Measurements from ENCODE around the gene NLGN4X.

The NLGN4X gene

GRCh38 chrX:5979338-5979737 lies 249.3 kb downstream of the NLGN4X start:
- FAIRE-seq (no peak), DNase-seq (ENCODE audit: insufficient read length, low spot score) (no peak)
- TF ChIP-seq SPI1 (IDR thresholded peaks at IDR 0.05; ENCODE audit: low read depth, low read length): no peak
- no peak for TF ChIP-seq POLR2AphosphoS5 (IDR thresholded peaks at IDR 0.05; ENCODE audit: low read depth, low read length)

- FAIRE-seq (no peak), DNase-seq (ENCODE audit: insufficient read length, low spot score) (no peak)
- TF ChIP-seq POU2F2 (IDR thresholded peaks at IDR 0.05; ENCODE audit: low read depth, low read length): no peak
- no peak for TF ChIP-seq SPI1 (IDR thresholded peaks at IDR 0.05; ENCODE audit: low read depth, low read length)
- TF ChIP-seq PAX5 (IDR thresholded peaks at IDR 0.05; ENCODE audit: insufficient read depth, low read length, severe bottlenecking): no peak
- TF ChIP-seq POLR2AphosphoS5 (IDR thresholded peaks at IDR 0.05; ENCODE audit: low read depth, low read length): no peak
- TF ChIP-seq POLR2A (IDR thresholded peaks at IDR 0.05; ENCODE audit: low read depth, low read length): no peak
- TF ChIP-seq TAF1 (IDR thresholded peaks at IDR 0.05; ENCODE audit: low read depth, low read length): no peak
Observed at GRCh38 chrX:5976332-5976731, 252.3 kb downstream of the NLGN4X start.

GRCh38 chrX:5971300-5971699 lies 257.4 kb downstream of the NLGN4X start:
- FAIRE-seq (no peak), DNase-seq (ENCODE audit: insufficient read length, low spot score) (no peak)
- TF ChIP-seq POLR2AphosphoS5 (IDR thresholded peaks at IDR 0.05; ENCODE audit: low read depth, low read length) (no peak), PAX5 (IDR thresholded peaks at IDR 0.05; ENCODE audit: insufficient read depth, low read length, severe bottlenecking) (no peak), TAF1 (IDR thresholded peaks at IDR 0.05; ENCODE audit: low read depth, low read length) (no peak), POU2F2 (IDR thresholded peaks at IDR 0.05; ENCODE audit: low read depth, low read length) (no peak)

GRCh38 chrX:5965406-5965805 lies 263.3 kb downstream of the NLGN4X start:
- FAIRE-seq (no peak), DNase-seq (ENCODE audit: insufficient read length, low spot score) (no peak)
- TF ChIP-seq SPI1 (IDR thresholded peaks at IDR 0.05; ENCODE audit: low read depth, low read length): no peak
- TF ChIP-seq TAF1 (IDR thresholded peaks at IDR 0.05; ENCODE audit: low read depth, low read length): no peak
- no peak for TF ChIP-seq POU2F2 (IDR thresholded peaks at IDR 0.05; ENCODE audit: low read depth, low read length)
- no peak for TF ChIP-seq PAX5 (IDR thresholded peaks at IDR 0.05; ENCODE audit: insufficient read depth, low read length, severe bottlenecking)
- no peak for TF ChIP-seq POLR2A (IDR thresholded peaks at IDR 0.05; ENCODE audit: low read depth, low read length)
- no peak for TF ChIP-seq POLR2AphosphoS5 (IDR thresholded peaks at IDR 0.05; ENCODE audit: low read depth, low read length)

GRCh38 chrX:5959286-5959685 lies 269.4 kb downstream of the NLGN4X start:
- FAIRE-seq (no peak), DNase-seq (ENCODE audit: insufficient read length, low spot score) (no peak)
- TF ChIP-seq POU2F2 (IDR thresholded peaks at IDR 0.05; ENCODE audit: low read depth, low read length): no peak
- no peak for TF ChIP-seq POLR2AphosphoS5 (IDR thresholded peaks at IDR 0.05; ENCODE audit: low read depth, low read length)
- no peak for TF ChIP-seq TAF1 (IDR thresholded peaks at IDR 0.05; ENCODE audit: low read depth, low read length)
- TF ChIP-seq PAX5 (IDR thresholded peaks at IDR 0.05; ENCODE audit: insufficient read depth, low read length, severe bottlenecking): no peak
- no peak for TF ChIP-seq POLR2A (IDR thresholded peaks at IDR 0.05; ENCODE audit: low read depth, low read length)
- TF ChIP-seq SPI1 (IDR thresholded peaks at IDR 0.05; ENCODE audit: low read depth, low read length): no peak

GRCh38 chrX:5958523-5958922 lies 270.1 kb downstream of the NLGN4X start:
- TF ChIP-seq POU2F2 (IDR thresholded peaks at IDR 0.05; ENCODE audit: low read depth, low read length) (no peak), POLR2A (IDR thresholded peaks at IDR 0.05; ENCODE audit: low read depth, low read length) (no peak), TAF1 (IDR thresholded peaks at IDR 0.05; ENCODE audit: low read depth, low read length) (no peak), POLR2AphosphoS5 (IDR thresholded peaks at IDR 0.05; ENCODE audit: low read depth, low read length) (no peak)
- no peak for FAIRE-seq
- DNase-seq (ENCODE audit: insufficient read length, low spot score): no peak

- FAIRE-seq: no peak
- TF ChIP-seq POLR2A (IDR thresholded peaks at IDR 0.05; ENCODE audit: low read depth, low read length): no peak
- TF ChIP-seq SPI1 (IDR thresholded peaks at IDR 0.05; ENCODE audit: low read depth, low read length): no peak
- DNase-seq (ENCODE audit: insufficient read length, low spot score): no peak
Observed at GRCh38 chrX:5957506-5957905, 271.2 kb downstream of the NLGN4X start.

GRCh38 chrX:5936438-5936837 lies 292.2 kb downstream of the NLGN4X start:
- TF ChIP-seq POLR2A (IDR thresholded peaks at IDR 0.05; ENCODE audit: low read depth, low read length) (no peak), PAX5 (IDR thresholded peaks at IDR 0.05; ENCODE audit: insufficient read depth, low read length, severe bottlenecking) (no peak), TAF1 (IDR thresholded peaks at IDR 0.05; ENCODE audit: low read depth, low read length) (no peak), SPI1 (IDR thresholded peaks at IDR 0.05; ENCODE audit: low read depth, low read length) (no peak), POLR2AphosphoS5 (IDR thresholded peaks at IDR 0.05; ENCODE audit: low read depth, low read length) (no peak), POU2F2 (IDR thresholded peaks at IDR 0.05; ENCODE audit: low read depth, low read length) (no peak)
- DNase-seq (ENCODE audit: insufficient read length, low spot score): no peak
- no peak for FAIRE-seq

- FAIRE-seq: no peak
- TF ChIP-seq POLR2A (IDR thresholded peaks at IDR 0.05; ENCODE audit: low read depth, low read length) (no peak), SPI1 (IDR thresholded peaks at IDR 0.05; ENCODE audit: low read depth, low read length) (no peak), TAF1 (IDR thresholded peaks at IDR 0.05; ENCODE audit: low read depth, low read length) (no peak), POLR2AphosphoS5 (IDR thresholded peaks at IDR 0.05; ENCODE audit: low read depth, low read length) (no peak), POU2F2 (IDR thresholded peaks at IDR 0.05; ENCODE audit: low read depth, low read length) (no peak), PAX5 (IDR thresholded peaks at IDR 0.05; ENCODE audit: insufficient read depth, low read length, severe bottlenecking) (no peak)
- no peak for DNase-seq (ENCODE audit: insufficient read length, low spot score)
Observed at GRCh38 chrX:5928224-5928623, 300.4 kb downstream of the NLGN4X start.

- FAIRE-seq (no peak), DNase-seq (ENCODE audit: insufficient read length, low spot score) (no peak)
- no peak for TF ChIP-seq POLR2A (IDR thresholded peaks at IDR 0.05; ENCODE audit: low read depth, low read length)
- no peak for TF ChIP-seq POU2F2 (IDR thresholded peaks at IDR 0.05; ENCODE audit: low read depth, low read length)
- TF ChIP-seq PAX5 (IDR thresholded peaks at IDR 0.05; ENCODE audit: insufficient read depth, low read length, severe bottlenecking): no peak
- no peak for TF ChIP-seq SPI1 (IDR thresholded peaks at IDR 0.05; ENCODE audit: low read depth, low read length)
- no peak for TF ChIP-seq TAF1 (IDR thresholded peaks at IDR 0.05; ENCODE audit: low read depth, low read length)
- TF ChIP-seq POLR2AphosphoS5 (IDR thresholded peaks at IDR 0.05; ENCODE audit: low read depth, low read length): no peak
Observed at GRCh38 chrX:5916945-5917344, 311.7 kb downstream of the NLGN4X start.

- DNase-seq (ENCODE audit: insufficient read length, low spot score) (no peak), FAIRE-seq (no peak)
- TF ChIP-seq POLR2A (IDR thresholded peaks at IDR 0.05; ENCODE audit: low read depth, low read length) (no peak), SPI1 (IDR thresholded peaks at IDR 0.05; ENCODE audit: low read depth, low read length) (no peak), POU2F2 (IDR thresholded peaks at IDR 0.05; ENCODE audit: low read depth, low read length) (no peak), POLR2AphosphoS5 (IDR thresholded peaks at IDR 0.05; ENCODE audit: low read depth, low read length) (no peak), TAF1 (IDR thresholded peaks at IDR 0.05; ENCODE audit: low read depth, low read length) (no peak), PAX5 (IDR thresholded peaks at IDR 0.05; ENCODE audit: insufficient read depth, low read length, severe bottlenecking) (no peak)
Observed at GRCh38 chrX:5915783-5916182, 312.9 kb downstream of the NLGN4X start.
